GM12878 (cell line): ENCODE data around the gene AJM1. TPM values are rescaled to one million over a fixed set of nuclear protein-coding genes. Genes with fewer than 3 reads are reported as not detected.

Source experiments
- ATAC-seq: fragments of 200-7000 bp; cut with Tn5 transposase; 3 replicates; pipeline ENCODE4 v1.9.1; 2020; ENCODE audit warnings: mild to moderate bottlenecking, moderate library complexity
- BruUV-seq: library from RNA; stranded (reverse); fragments of 400-500 nt; replicated peaks from 2 replicates; lab custom pipeline; 2021; lab: Mats Ljungman, UMichigan
- CTCF ChIA-PET: fragments of 300-600 bp; sonication (Branson Sonifier 250); formaldehyde crosslinking; extraction: SDS; loops from one replicate; lab custom pipeline; 2021; ENCODE audit warnings: inconsistent platforms; lab: Yijun Ruan, JAX
- POLR2A ChIA-PET: fragments of 350-600 bp; formaldehyde crosslinking; extraction: SDS; loops from one replicate; lab custom pipeline; 2021; ENCODE audit warnings: inconsistent platforms; lab: Charles Lee
- RAD21 ChIA-PET: fragments of 300-600 bp; sonication (Branson Sonifier 250); formaldehyde crosslinking; loops from one replicate; lab custom pipeline; 2023; ENCODE audit warnings: antibody characterized with exemption; ENCODE audit not compliant: unreplicated experiment; lab: Charles Lee
- SMC1A ChIA-PET: fragments of 300-600 bp; sonication (Branson Sonifier 250); formaldehyde crosslinking; loops from one replicate; lab custom pipeline; 2023; ENCODE audit not compliant: unreplicated experiment, uncharacterized antibody; lab: Charles Lee
- DNase-seq: peaks from one replicate; pipeline ENCODE4 v3.0.0-alpha.2; 2011; ENCODE audit warnings: low read depth, low spot score
- FAIRE-seq: peaks from 3 replicates; lab custom pipeline; 2011; peaks lifted over from hg19 to GRCh38; lab: Jason Lieb, UNC
- H2AFZ ChIP-seq: 2 replicates; pipeline ENCODE4 v1.6.0; 2011; ENCODE audit warnings: low read depth, low read length, control low read depth; ENCODE audit not compliant: control insufficient read depth
- H3K27ac ChIP-seq: 2 replicates; pipeline ENCODE4 v1.5.1; 2011; ENCODE audit warnings: control low read depth; ENCODE audit not compliant: control insufficient read depth, insufficient read depth
- H3K27me3 ChIP-seq, 2 experiments: replicated peaks in 1 of 2; 2 replicates each; pipeline versions ENCODE4 v1.6.0 to v1.6.1; 2011; ENCODE audit warnings: low read length in 1 of 2; ENCODE audit not compliant: control insufficient read depth in 2 of 2, insufficient read depth in 2 of 2
- H3K36me3 ChIP-seq, 2 experiments: 2 replicates each; pipeline ENCODE4 v1.5.1; 2011; ENCODE audit warnings: low read length in 1 of 2; ENCODE audit not compliant: control insufficient read depth in 2 of 2, insufficient read depth in 2 of 2
- H3K4me1 ChIP-seq: 2 replicates; pipeline ENCODE4 v1.6.1; 2011; ENCODE audit warnings: mild to moderate bottlenecking, low read length, moderate library complexity, mixed read lengths; ENCODE audit not compliant: control insufficient read depth, insufficient read depth
- H3K4me2 ChIP-seq: 2 replicates; pipeline ENCODE4 v1.6.0; 2011; ENCODE audit warnings: control low read depth; ENCODE audit not compliant: control insufficient read depth, insufficient read depth
- H3K4me3 ChIP-seq: fragments of 200-600 bp; sonication (generic); 2 replicates; pipeline ENCODE4 v1.5.1; 2016
- H3K79me2 ChIP-seq: 2 replicates; pipeline ENCODE4 v1.6.0; 2011; ENCODE audit warnings: low read length; ENCODE audit not compliant: control insufficient read depth, insufficient read depth
- H3K9ac ChIP-seq: 2 replicates; pipeline ENCODE4 v1.8.0; 2011; ENCODE audit warnings: low read length, control low read depth, mixed read lengths; ENCODE audit not compliant: control insufficient read depth, insufficient read depth
- H3K9me3 ChIP-seq: replicated peaks from 3 replicates; pipeline ENCODE4 v1.5.1; 2011; ENCODE audit warnings: mild to moderate bottlenecking, low read length; ENCODE audit not compliant: control insufficient read depth, insufficient read depth
- H4K20me1 ChIP-seq: 2 replicates; pipeline ENCODE4 v1.6.0; 2011; ENCODE audit not compliant: control insufficient read depth, insufficient read depth
- DPF2 ChIP-seq: fragments of 450-650 bp; IDR thresholded peaks from 2 replicates; pipeline ENCODE4 v1.6.1; 2017; ENCODE audit warnings: mild to moderate bottlenecking
- MYC ChIP-seq: IDR thresholded peaks from 2 replicates; pipeline ENCODE4 v1.6.1; 2011; ENCODE audit warnings: mild to moderate bottlenecking, low read length, moderate library complexity, inconsistent platforms; ENCODE audit not compliant: insufficient read depth, insufficient replicate concordance, insufficient read length, severe bottlenecking
- RAD51 ChIP-seq: fragments of 450-650 bp; IDR thresholded peaks from 2 replicates; pipeline ENCODE4 v1.6.1; 2016; ENCODE audit warnings: moderate library complexity, mild to moderate bottlenecking, inconsistent platforms
- SKIL ChIP-seq: fragments of 450-650 bp; IDR thresholded peaks from 2 replicates; pipeline ENCODE4 v1.6.1; 2017; ENCODE audit warnings: mild to moderate bottlenecking, low read depth, inconsistent platforms; ENCODE audit not compliant: poor library complexity, severe bottlenecking
- TAF1 ChIP-seq: IDR thresholded peaks from 2 replicates; pipeline ENCODE4 v1.6.1; 2011; ENCODE audit warnings: mild to moderate bottlenecking, low read depth, low read length, borderline replicate concordance
- WGBS: methylation state at CpG from one replicate; pipeline ENCODE4 v1.1.6; 2016; ENCODE audit warnings: low lambda C conversion rate; ENCODE audit not compliant: insufficient replicate concordance, insufficient coverage; ENCODE audit errors: missing lambda C conversion rate; 5-methylcytosine and 5-hydroxymethylcytosine counted together
- in situ Hi-C: fragments of 300-500 bp; cut with MboI; formaldehyde crosslinking; loops from 9 replicates; pipeline ENCODE4 v1.14.3; 2018; ENCODE audit warnings: mixed read lengths
- intact Hi-C: fragments of 100-400 bp; cut with micrococcal nuclease; formaldehyde crosslinking; loops from one replicate; pipeline ENCODE4 v1.14.2; 2022; ENCODE audit not compliant: unreplicated experiment
- polyA plus RNA-seq, 11 experiments: library from polyadenylated mRNA; depleted of rRNA in 4 of 11; unstranded in 6 of 11; stranded (reverse) in 5 of 11; fragments of >200 nt; fragmentation: Nextera tagmentation in 4 of 11; fragmentation: Illumina TruSeq in 1 of 11; extraction: Ambion mirVana in 4 of 11; extraction: Trizol in 1 of 11; gene quantifications; 1 replicate in 1 of 11; 2 replicates in 10 of 11; pipeline versions ENCODE4 v1.2.1 to v1.2.3, GENCODE V29; 2011 to 2016; ENCODE audit warnings: inconsistent platforms in 2 of 11, missing spikeins in 2 of 11, low read depth in 1 of 11
- total RNA-seq, 4 experiments: library from RNA; depleted of rRNA in 3 of 4; stranded (reverse); fragments of >200 nt in 3 of 4; fragmentation: Illumina TruSeq in 1 of 4; extraction: Trizol in 1 of 4; gene quantifications; 2 replicates each; pipeline versions ENCODE4 v1.2.1 to v1.2.3, GENCODE V29; 2013 to 2021
- TF ChIP-seq, protein P1 (sequence below): fragments of 450-650 bp; formaldehyde crosslinking; IDR thresholded peaks from 2 replicates; pipeline ENCODE4 v1.4.0; 2022; ENCODE audit warnings: mild to moderate bottlenecking, moderate library complexity
- TF ChIP-seq, protein P2 (sequence below): IDR thresholded peaks from 2 replicates; pipeline ENCODE4 v1.6.1; 2011; ENCODE audit warnings: borderline replicate concordance, low read depth, mild to moderate bottlenecking, moderate library complexity, low read length; ENCODE audit not compliant: insufficient read depth, poor library complexity, severe bottlenecking
- TF ChIP-seq, protein P3 (sequence below): fragments of 450-650 bp; formaldehyde crosslinking; IDR thresholded peaks from 2 replicates; pipeline ENCODE4 v1.4.0; 2020; ENCODE audit warnings: mild to moderate bottlenecking, moderate library complexity

The AJM1 gene
- total and polyA plus RNA-seq, 10 of the 15 experiments (the other 5 are each of a cell fraction or from before 2014, with no cell fraction given): 0.06 to 2.5 (median 1.0) TPM; not detected in 2

GRCh38 chr9:136862849-136863622 is 20.8 kb downstream of the AJM1 start (continued):
- TF ChIP-seq, protein P1, sequence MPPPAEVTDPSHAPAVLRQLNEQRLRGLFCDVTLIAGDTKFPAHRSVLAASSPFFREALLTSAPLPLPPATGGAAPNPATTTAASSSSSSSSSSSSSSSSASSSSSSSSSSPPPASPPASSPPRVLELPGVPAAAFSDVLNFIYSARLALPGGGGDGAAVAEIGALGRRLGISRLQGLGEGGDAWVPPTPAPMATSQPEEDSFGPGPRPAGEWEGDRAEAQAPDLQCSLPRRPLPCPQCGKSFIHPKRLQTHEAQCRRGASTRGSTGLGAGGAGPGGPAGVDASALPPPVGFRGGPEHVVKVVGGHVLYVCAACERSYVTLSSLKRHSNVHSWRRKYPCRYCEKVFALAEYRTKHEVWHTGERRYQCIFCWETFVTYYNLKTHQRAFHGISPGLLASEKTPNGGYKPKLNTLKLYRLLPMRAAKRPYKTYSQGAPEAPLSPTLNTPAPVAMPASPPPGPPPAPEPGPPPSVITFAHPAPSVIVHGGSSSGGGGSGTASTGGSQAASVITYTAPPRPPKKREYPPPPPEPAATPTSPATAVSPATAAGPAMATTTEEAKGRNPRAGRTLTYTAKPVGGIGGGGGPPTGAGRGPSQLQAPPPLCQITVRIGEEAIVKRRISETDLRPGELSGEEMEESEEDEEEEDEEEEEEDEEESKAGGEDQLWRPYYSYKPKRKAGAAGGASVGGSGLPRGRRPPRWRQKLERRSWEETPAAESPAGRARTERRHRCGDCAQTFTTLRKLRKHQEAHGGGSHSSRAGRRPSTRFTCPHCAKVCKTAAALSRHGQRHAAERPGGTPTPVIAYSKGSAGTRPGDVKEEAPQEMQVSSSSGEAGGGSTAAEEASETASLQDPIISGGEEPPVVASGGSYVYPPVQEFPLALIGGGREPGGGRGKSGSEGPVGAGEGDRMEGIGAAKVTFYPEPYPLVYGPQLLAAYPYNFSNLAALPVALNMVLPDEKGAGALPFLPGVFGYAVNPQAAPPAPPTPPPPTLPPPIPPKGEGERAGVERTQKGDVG (CRISPR knock-in tag): no peak
- no peak for TF ChIP-seq RAD51

GRCh38 chr9:136863623-136864273 is 21.5 kb downstream of the AJM1 start:
- RAD21 ChIA-PET: no interaction called here
- in situ Hi-C loops: no loop called here
- TF ChIP-seq, protein P2, sequence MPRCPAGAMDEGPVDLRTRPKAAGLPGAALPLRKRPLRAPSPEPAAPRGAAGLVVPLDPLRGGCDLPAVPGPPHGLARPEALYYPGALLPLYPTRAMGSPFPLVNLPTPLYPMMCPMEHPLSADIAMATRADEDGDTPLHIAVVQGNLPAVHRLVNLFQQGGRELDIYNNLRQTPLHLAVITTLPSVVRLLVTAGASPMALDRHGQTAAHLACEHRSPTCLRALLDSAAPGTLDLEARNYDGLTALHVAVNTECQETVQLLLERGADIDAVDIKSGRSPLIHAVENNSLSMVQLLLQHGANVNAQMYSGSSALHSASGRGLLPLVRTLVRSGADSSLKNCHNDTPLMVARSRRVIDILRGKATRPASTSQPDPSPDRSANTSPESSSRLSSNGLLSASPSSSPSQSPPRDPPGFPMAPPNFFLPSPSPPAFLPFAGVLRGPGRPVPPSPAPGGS: no peak
- TF ChIP-seq, protein P3, sequence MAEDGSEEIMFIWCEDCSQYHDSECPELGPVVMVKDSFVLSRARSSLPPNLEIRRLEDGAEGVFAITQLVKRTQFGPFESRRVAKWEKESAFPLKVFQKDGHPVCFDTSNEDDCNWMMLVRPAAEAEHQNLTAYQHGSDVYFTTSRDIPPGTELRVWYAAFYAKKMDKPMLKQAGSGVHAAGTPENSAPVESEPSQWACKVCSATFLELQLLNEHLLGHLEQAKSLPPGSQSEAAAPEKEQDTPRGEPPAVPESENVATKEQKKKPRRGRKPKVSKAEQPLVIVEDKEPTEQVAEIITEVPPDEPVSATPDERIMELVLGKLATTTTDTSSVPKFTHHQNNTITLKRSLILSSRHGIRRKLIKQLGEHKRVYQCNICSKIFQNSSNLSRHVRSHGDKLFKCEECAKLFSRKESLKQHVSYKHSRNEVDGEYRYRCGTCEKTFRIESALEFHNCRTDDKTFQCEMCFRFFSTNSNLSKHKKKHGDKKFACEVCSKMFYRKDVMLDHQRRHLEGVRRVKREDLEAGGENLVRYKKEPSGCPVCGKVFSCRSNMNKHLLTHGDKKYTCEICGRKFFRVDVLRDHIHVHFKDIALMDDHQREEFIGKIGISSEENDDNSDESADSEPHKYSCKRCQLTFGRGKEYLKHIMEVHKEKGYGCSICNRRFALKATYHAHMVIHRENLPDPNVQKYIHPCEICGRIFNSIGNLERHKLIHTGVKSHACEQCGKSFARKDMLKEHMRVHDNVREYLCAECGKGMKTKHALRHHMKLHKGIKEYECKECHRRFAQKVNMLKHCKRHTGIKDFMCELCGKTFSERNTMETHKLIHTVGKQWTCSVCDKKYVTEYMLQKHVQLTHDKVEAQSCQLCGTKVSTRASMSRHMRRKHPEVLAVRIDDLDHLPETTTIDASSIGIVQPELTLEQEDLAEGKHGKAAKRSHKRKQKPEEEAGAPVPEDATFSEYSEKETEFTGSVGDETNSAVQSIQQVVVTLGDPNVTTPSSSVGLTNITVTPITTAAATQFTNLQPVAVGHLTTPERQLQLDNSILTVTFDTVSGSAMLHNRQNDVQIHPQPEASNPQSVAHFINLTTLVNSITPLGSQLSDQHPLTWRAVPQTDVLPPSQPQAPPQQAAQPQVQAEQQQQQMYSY (CRISPR knock-in tag): no peak
- TF ChIP-seq SKIL: no peak
- TF ChIP-seq MYC: no peak
- TF ChIP-seq TAF1: no peak
- no peak for TF ChIP-seq DPF2

More at GRCh38 chr9:136863623-136864273, 21.5 kb downstream of the AJM1 start:
- ChIA-PET SMC1A (interaction anchor here (1.2 kb wide), 1 partner anchor 38 kb away, joined by 3 read pairs; no protein-coding TSS in a partner anchor), POLR2A (interaction anchor here (0.5 kb wide), 1 partner anchor 161 kb away, joined by 3 read pairs; no protein-coding TSS in a partner anchor), CTCF (no interaction called here)
- Histone ChIP-seq H3K4me2 (no peak overlapping the region), H3K27me3 (no peaks in the 10 kb centered on the region), H3K4me3 (no peak overlapping the region), H3K36me3 (peaks cover 3 to 11% of the 10 kb centered on the region in 2 experiments; a peak in 3 of 4 replicates), H3K9ac (no peak overlapping the region), H4K20me1 (0 out of 2 replicates have a peak, but pooled peaks cover 2% of the 10 kb centered on the region), H3K4me1 (peaks cover 5% of the 10 kb centered on the region), H2AFZ (no peak overlapping the region), H3K79me2 (peaks cover 24% of the 10 kb centered on the region), H3K27ac (no peak overlapping the region; the same call in 1 of the 2 replicates), H3K9me3 (no peaks in the 10 kb centered on the region)
- no peak for ATAC-seq
- intact Hi-C loops: no loop called here
- DNase-seq: no peak
- no TSS peak for BruUV-seq
- FAIRE-seq: no peak
- WGBS: 97% methylated on average over 12 of the region's 12 CpGs
